Naive thymus-derived CD8-positive, alpha-beta T cell (primary cell): ENCODE measurements around the gene MTHFSD. TPM values are rescaled to one million over a fixed set of nuclear protein-coding genes. Genes with fewer than 3 reads are reported as not detected.

Experiments used
- ATAC-seq, 2 donors: fragments of 150-1000 bp; cut with Tn5 transposase in 1 of 2; sonication (Bioruptor Pico), chemical (Tn5 transposase) in 1 of 2; 1 replicate in 1 of 2; 2 replicates in 1 of 2; pipeline ENCODE4 v1.10.0; 2021; ENCODE audit warnings: mild to moderate bottlenecking in 2 of 2, moderate library complexity in 2 of 2
- POLR2A ChIA-PET: fragments of 350-600 bp; sonication (Branson Sonifier 250); formaldehyde crosslinking; loops from one replicate; lab custom pipeline; 2021; ENCODE audit warnings: antibody characterized with exemption; lab: Charles Lee
- DNase-seq, 10 donors: peaks; one replicate each; pipeline versions ENCODE4 v3.0.0 to v3.0.0-alpha.2; 2020 to 2022
- H3K27ac Mint-ChIP-seq, 10 donors: one replicate each; pipeline ENCODE4 v1.8.0; 2020 to 2022; ENCODE audit warnings: mild to moderate bottlenecking in 10 of 10, mixed read lengths in 10 of 10, moderate library complexity in 4 of 10, inconsistent platforms in 1 of 10
- H3K27me3 Mint-ChIP-seq, 5 donors: one replicate each; pipeline ENCODE4 v1.8.0; 2021 to 2022; ENCODE audit warnings: mixed read lengths in 5 of 5
- H3K36me3 Mint-ChIP-seq, 3 donors: one replicate each; pipeline ENCODE4 v1.8.0; 2020 to 2022; ENCODE audit warnings: mixed read lengths in 3 of 3, mild to moderate bottlenecking in 2 of 3, inconsistent platforms in 1 of 3
- H3K4me1 Mint-ChIP-seq, 4 donors: one replicate each; pipeline ENCODE4 v1.8.0; 2021 to 2022; ENCODE audit warnings: mixed read lengths in 4 of 4
- H3K4me3 Mint-ChIP-seq, 10 donors: one replicate each; pipeline ENCODE4 v1.8.0; 2020 to 2022; ENCODE audit warnings: mild to moderate bottlenecking in 10 of 10, mixed read lengths in 10 of 10, moderate library complexity in 6 of 10, inconsistent platforms in 1 of 10
- H3K9me3 Mint-ChIP-seq, 9 donors: one replicate each; pipeline ENCODE4 v1.8.0; 2020 to 2022; ENCODE audit warnings: mixed read lengths in 9 of 9, mild to moderate bottlenecking in 3 of 9, inconsistent platforms in 1 of 9, moderate library complexity in 1 of 9
- polyA plus RNA-seq, 3 donors: library from polyadenylated mRNA; unstranded; fragments of 300-500 nt; fragmentation: Illumina TruSeq; gene quantifications; one replicate each; pipeline ENCODE4 v1.2.3, GENCODE V29; 2021
- total RNA-seq, 8 experiments: library from RNA in 2 of 8; stranded (reverse) in 2 of 8; gene quantifications; one replicate each; pipeline ENCODE4 v1.2.3 and lab custom pipeline; 2021 to 2026

Gene MTHFSD
- total and polyA plus RNA-seq, 5 experiments from 2014 or later: 9.8 to 41.6 (median 19.0) TPM

GRCh38 chr16:86534779-86535615 is 20.0 kb downstream of the MTHFSD start:
- ATAC-seq (no peak), DNase-seq (no peak)
- no peaks in the 10 kb centered on the region for H3K4me1 Mint-ChIP-seq
- no peak overlapping the region for H3K4me3 Mint-ChIP-seq
- H3K27me3 Mint-ChIP-seq: no peaks in the 10 kb centered on the region
- POLR2A ChIA-PET: no interaction called here
- no peaks in the 10 kb centered on the region for H3K9me3 Mint-ChIP-seq
- no peak overlapping the region for H3K27ac Mint-ChIP-seq
- peaks cover 0 to 45% (median 14%) of the 10 kb centered on the region in 3 donors for H3K36me3 Mint-ChIP-seq

- Mint-ChIP-seq H3K4me1 (no peaks in the 10 kb centered on the region), H3K4me3 (no peak overlapping the region), H3K27me3 (no peaks in the 10 kb centered on the region), H3K27ac (no peak overlapping the region), H3K36me3 (peaks cover 0 to 36% (median 9%) of the 10 kb centered on the region in 3 donors), H3K9me3 (no peaks in the 10 kb centered on the region)
- POLR2A ChIA-PET: no interaction called here
- DNase-seq: no peak
- ATAC-seq: no peak
Measured at GRCh38 chr16:86533767-86534351, 21.2 kb downstream of the MTHFSD start.

GRCh38 chr16:86533076-86533475 is 22.0 kb downstream of the MTHFSD start:
- POLR2A ChIA-PET: no interaction called here
- Mint-ChIP-seq H3K4me1 (no peaks in the 10 kb centered on the region), H3K4me3 (no peak overlapping the region), H3K36me3 (peaks cover 0 to 28% (median 3%) of the 10 kb centered on the region in 3 donors), H3K27me3 (no peaks in the 10 kb centered on the region), H3K9me3 (no peaks in the 10 kb centered on the region), H3K27ac (peak overlapping the region in 1 of 10 donors; percentile 15)
- no peak for ATAC-seq
- DNase-seq: no peak

GRCh38 chr16:86532526-86532815 is 22.6 kb downstream of the MTHFSD start:
- POLR2A ChIA-PET: no interaction called here
- no peaks in the 10 kb centered on the region for H3K27me3 Mint-ChIP-seq
- no peak for ATAC-seq
- no peak for DNase-seq
- no peak overlapping the region for H3K27ac Mint-ChIP-seq
- H3K9me3 Mint-ChIP-seq: peaks cover 0 to 1% (median 0%) of the 10 kb centered on the region in 9 donors
- no peak overlapping the region for H3K4me3 Mint-ChIP-seq
- H3K4me1 Mint-ChIP-seq: no peaks in the 10 kb centered on the region
- H3K36me3 Mint-ChIP-seq: peaks cover 4 to 28% (median 5%) of the 10 kb centered on the region in 3 donors

GRCh38 chr16:86531641-86532525 is 23.2 kb downstream of the MTHFSD start:
- Mint-ChIP-seq H3K4me3 (no peak overlapping the region), H3K27ac (no peak overlapping the region), H3K36me3 (peaks cover 2 to 25% (median 5%) of the 10 kb centered on the region in 3 donors), H3K27me3 (no peaks in the 10 kb centered on the region), H3K9me3 (peaks cover 0 to 2% (median 0%) of the 10 kb centered on the region in 9 donors), H3K4me1 (no peaks in the 10 kb centered on the region)
- ATAC-seq (no peak), DNase-seq (no peak)
- POLR2A ChIA-PET: no interaction called here

GRCh38 chr16:86531191-86531545 is 23.9 kb downstream of the MTHFSD start:
- Mint-ChIP-seq H3K9me3 (peaks cover 0 to 7% (median 0%) of the 10 kb centered on the region in 9 donors), H3K4me3 (no peak overlapping the region), H3K27ac (no peak overlapping the region), H3K4me1 (no peaks in the 10 kb centered on the region), H3K36me3 (peaks cover 2 to 17% (median 9%) of the 10 kb centered on the region in 3 donors), H3K27me3 (no peaks in the 10 kb centered on the region)
- DNase-seq: no peak
- no peak for ATAC-seq
- POLR2A ChIA-PET: no interaction called here

GRCh38 chr16:86530251-86531190 is 24.5 kb downstream of the MTHFSD start:
- H3K4me3 Mint-ChIP-seq: no peak overlapping the region
- POLR2A ChIA-PET: no interaction called here
- DNase-seq: no peak
- H3K27me3 Mint-ChIP-seq: no peaks in the 10 kb centered on the region
- peaks cover 0 to 9% (median 0%) of the 10 kb centered on the region in 9 donors for H3K9me3 Mint-ChIP-seq
- H3K27ac Mint-ChIP-seq: no peak overlapping the region
- no peaks in the 10 kb centered on the region for H3K4me1 Mint-ChIP-seq
- ATAC-seq: no peak
- peaks cover 2 to 11% (median 9%) of the 10 kb centered on the region in 3 donors for H3K36me3 Mint-ChIP-seq

- Mint-ChIP-seq H3K4me3 (no peak overlapping the region), H3K9me3 (peaks cover 0 to 9% (median 0%) of the 10 kb centered on the region in 9 donors), H3K27ac (peak overlapping the region in 1 of 10 donors; percentile 37), H3K36me3 (peaks cover 2 to 9% (median 6%) of the 10 kb centered on the region in 3 donors), H3K4me1 (no peaks in the 10 kb centered on the region), H3K27me3 (no peaks in the 10 kb centered on the region)
- ATAC-seq (no peak), DNase-seq (no peak)
- POLR2A ChIA-PET: no interaction called here
Measured at GRCh38 chr16:86529160-86529559, 25.9 kb downstream of the MTHFSD start.

- H3K4me1 Mint-ChIP-seq: no peaks in the 10 kb centered on the region
- DNase-seq: no peak
- POLR2A ChIA-PET: no interaction called here
Measured at GRCh38 chr16:86528061-86528929, 26.7 kb downstream of the MTHFSD start.

GRCh38 chr16:86527366-86527765 is 27.7 kb downstream of the MTHFSD start:
- no peak overlapping the region for H3K27ac Mint-ChIP-seq
- H3K4me1 Mint-ChIP-seq: no peaks in the 10 kb centered on the region
- peaks cover 0 to 3% (median 0%) of the 10 kb centered on the region in 5 donors for H3K27me3 Mint-ChIP-seq
- ATAC-seq (no peak), DNase-seq (no peak)
- POLR2A ChIA-PET: no interaction called here
- H3K9me3 Mint-ChIP-seq: peaks cover 0 to 9% (median 0%) of the 10 kb centered on the region in 9 donors
- H3K36me3 Mint-ChIP-seq: peaks cover 2 to 9% (median 6%) of the 10 kb centered on the region in 3 donors
- no peak overlapping the region for H3K4me3 Mint-ChIP-seq

More at GRCh38 chr16:86528061-86528929, 26.7 kb downstream of the MTHFSD start:
- Mint-ChIP-seq H3K4me3 (no peak overlapping the region), H3K27ac (no peak overlapping the region), H3K27me3 (no peaks in the 10 kb centered on the region), H3K36me3 (peaks cover 2 to 9% (median 6%) of the 10 kb centered on the region in 3 donors), H3K9me3 (peaks cover 0 to 9% (median 0%) of the 10 kb centered on the region in 9 donors)
- no peak for ATAC-seq

- no peak overlapping the region for H3K4me3 Mint-ChIP-seq
- H3K27ac Mint-ChIP-seq: no peak overlapping the region
- H3K4me1 Mint-ChIP-seq: no peaks in the 10 kb centered on the region
- POLR2A ChIA-PET: no interaction called here
- H3K36me3 Mint-ChIP-seq: peaks cover 2 to 9% (median 3%) of the 10 kb centered on the region in 3 donors
- H3K27me3 Mint-ChIP-seq: peaks cover 0 to 12% (median 3%) of the 10 kb centered on the region in 5 donors
- no peak for ATAC-seq
- H3K9me3 Mint-ChIP-seq: peaks cover 0 to 9% (median 0%) of the 10 kb centered on the region in 9 donors
- no peak for DNase-seq
Measured at GRCh38 chr16:86525696-86526095, 29.3 kb downstream of the MTHFSD start.
